ENCODE measurements around the gene DIP2B.
A peak's percentile ranks its signal among the peaks of the same experiment; 100 is the strongest.

The DIP2B gene

DNA sequence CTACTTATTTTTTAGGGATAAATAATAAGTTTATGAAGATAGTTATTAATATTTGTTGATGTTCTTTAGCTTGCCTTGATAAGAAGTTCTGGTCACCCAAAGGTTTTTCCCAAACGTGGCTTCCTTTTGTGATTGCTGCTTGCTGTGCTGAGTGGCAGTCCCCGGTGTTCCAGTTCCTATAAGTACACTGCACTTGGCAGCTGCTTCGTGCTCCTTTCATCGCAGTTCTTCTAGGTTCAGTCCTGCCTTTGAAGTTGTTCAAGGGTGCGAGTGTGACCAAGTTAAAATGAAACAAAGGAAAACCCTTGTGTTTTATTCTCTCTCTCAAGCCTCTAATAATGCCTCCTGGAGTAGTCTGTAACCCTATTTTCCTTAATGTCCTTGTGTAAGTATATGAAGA, 130.6 kb downstream of the DIP2B start:
- TF ChIP-seq, protein P1, sequence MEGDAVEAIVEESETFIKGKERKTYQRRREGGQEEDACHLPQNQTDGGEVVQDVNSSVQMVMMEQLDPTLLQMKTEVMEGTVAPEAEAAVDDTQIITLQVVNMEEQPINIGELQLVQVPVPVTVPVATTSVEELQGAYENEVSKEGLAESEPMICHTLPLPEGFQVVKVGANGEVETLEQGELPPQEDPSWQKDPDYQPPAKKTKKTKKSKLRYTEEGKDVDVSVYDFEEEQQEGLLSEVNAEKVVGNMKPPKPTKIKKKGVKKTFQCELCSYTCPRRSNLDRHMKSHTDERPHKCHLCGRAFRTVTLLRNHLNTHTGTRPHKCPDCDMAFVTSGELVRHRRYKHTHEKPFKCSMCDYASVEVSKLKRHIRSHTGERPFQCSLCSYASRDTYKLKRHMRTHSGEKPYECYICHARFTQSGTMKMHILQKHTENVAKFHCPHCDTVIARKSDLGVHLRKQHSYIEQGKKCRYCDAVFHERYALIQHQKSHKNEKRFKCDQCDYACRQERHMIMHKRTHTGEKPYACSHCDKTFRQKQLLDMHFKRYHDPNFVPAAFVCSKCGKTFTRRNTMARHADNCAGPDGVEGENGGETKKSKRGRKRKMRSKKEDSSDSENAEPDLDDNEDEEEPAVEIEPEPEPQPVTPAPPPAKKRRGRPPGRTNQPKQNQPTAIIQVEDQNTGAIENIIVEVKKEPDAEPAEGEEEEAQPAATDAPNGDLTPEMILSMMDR (IDR thresholded peaks at IDR 0.05; ENCODE audit: extremely low read depth, missing control alignments), result no peak
- DNase-seq (ENCODE audit: low spot score), result no peak

- DNase-seq (ENCODE audit: low spot score), result no peak
Observed at GRCh38 chr12:50635857-50636256, 131.1 kb downstream of the DIP2B start.

DNA sequence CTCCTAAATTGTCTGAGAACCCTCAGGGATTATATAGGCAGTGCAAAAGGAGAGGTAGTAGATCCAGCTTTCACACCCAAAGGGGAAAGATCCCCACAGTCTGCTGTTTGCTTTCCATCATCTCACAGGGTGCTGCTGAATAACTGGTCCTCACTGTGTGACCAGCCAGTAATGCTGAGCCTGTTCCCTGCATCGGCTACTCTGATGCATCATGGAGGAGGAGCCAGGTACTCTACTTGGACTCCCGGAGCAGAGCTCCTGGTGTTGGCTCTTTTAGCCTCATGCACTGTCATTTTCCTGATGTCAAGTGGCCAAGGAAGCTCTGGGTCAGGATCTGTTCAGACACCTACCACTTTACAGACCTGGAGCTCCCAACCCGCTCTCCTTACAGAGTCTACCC, 131.7 kb downstream of the DIP2B start:
- DNase-seq (ENCODE audit: low spot score), result no peak
- TF ChIP-seq, protein P1 (IDR thresholded peaks at IDR 0.05; ENCODE audit: extremely low read depth, missing control alignments), result no peak

More at GRCh38 chr12:50635857-50636256, 131.1 kb downstream of the DIP2B start:
- TF ChIP-seq, protein P1 (IDR thresholded peaks at IDR 0.05; ENCODE audit: extremely low read depth, missing control alignments), result no peak

DNA sequence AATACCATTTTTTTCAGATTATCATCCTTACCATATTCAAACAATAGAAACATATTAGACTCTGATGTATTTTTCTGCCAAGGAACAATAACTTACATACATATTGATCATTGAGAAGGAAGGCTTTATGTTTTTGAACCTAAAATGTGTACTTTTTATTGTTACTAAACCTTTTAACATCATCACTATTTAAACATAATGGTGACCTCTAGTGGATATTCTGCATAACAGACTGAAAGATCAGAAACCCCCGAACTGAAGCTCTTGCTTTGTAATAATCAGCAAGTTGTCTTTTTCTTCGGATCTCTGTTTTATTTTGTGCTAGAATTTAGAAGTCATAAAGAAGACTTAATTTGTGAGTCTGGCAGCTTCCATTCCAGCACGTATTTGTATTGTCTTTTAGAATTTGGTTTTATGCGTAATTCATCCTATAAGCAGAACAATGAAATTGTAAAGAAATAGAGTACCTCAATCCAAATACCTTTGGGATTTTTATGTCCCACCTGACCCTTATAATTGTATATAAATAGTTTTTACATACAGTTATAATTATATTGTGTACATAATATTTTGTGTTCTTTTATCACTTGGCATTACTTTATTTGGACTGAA, 133.2 kb downstream of the DIP2B start:
- TF ChIP-seq, protein P1 (IDR thresholded peaks at IDR 0.05; ENCODE audit: extremely low read depth, missing control alignments), result peak; percentile 38
- peak; percentile 44 for DNase-seq (ENCODE audit: low spot score)

- DNase-seq (ENCODE audit: low spot score), result no peak
- TF ChIP-seq, protein P1 (IDR thresholded peaks at IDR 0.05; ENCODE audit: extremely low read depth, missing control alignments), result no peak
Observed at GRCh38 chr12:50638482-50638880, 133.7 kb downstream of the DIP2B start.

- no peak for DNase-seq (ENCODE audit: low spot score)
- TF ChIP-seq, protein P1 (IDR thresholded peaks at IDR 0.05; ENCODE audit: extremely low read depth, missing control alignments), result no peak
Observed at GRCh38 chr12:50639721-50640120, 134.9 kb downstream of the DIP2B start.

DNA sequence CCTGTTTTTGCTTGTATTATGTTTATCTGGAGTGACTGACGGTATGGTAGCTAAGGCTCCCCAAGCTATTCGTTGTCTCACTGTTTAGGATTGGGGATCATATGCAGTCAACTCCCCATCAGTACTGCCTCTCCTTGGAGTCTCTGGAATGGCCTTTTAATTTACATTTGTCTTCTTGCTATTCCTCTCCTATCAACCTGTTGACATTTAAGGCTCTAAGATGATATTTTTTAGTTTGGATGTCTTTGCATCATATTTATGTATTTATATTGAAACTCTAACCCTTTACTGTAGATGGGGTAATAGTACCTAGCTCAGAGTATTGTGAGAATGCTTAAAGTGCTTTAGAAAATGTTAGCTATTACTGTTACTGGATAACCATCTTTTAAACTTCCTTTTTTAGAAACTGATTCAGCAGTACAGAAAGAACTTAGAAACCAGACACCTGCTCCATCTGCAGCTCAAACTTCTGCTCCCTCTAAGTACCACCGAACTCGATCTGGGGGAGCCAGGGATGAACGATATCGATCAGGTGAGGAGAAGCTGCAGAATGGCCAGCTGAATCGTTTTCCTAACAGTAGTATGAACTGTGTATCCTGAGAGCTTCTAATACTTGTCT, 135.6 kb downstream of the DIP2B start:
- no peak for DNase-seq (ENCODE audit: low spot score)
- TF ChIP-seq, protein P1 (IDR thresholded peaks at IDR 0.05; ENCODE audit: extremely low read depth, missing control alignments), result no peak
